ENCODE measurements around the gene GAB1.

Gene GAB1

DNA sequence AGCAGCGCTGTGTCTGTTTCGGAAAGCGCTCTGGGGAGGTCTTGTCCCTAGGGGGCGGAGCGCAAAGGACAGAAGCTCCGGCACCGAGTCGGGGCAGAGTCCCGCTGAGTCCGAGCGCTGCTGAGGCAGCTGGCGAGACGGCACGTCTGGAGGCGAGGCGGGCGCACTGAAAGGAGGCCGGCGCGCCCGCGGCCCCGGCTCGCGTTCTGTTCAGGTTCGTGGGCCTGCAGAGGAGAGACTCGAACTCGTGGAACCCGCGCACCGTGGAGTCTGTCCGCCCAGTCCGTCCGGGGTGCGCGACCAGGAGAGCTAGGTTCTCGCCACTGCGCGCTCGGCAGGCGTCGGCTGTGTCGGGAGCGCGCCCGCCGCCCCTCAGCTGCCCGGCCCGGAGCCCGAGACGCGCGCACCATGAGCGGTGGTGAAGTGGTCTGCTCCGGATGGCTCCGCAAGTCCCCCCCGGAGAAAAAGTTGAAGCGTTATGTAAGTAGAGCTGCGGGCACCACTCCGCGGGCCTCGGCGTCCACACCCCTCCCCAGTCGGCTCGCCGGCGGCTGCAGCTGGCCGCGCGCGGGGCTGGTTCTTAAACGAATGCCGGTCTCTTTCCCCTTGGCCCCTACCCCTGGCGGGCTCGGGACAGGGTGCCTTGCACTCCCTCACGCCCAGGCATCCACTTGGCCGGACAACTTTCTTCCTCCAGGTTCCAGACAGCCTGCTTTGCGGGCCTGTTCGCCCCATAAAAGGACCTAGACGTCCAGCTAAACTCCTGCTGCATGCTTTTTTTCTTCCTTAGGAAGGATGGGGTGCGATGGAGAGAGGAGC, at the start of gene GAB1:
GAB1 (plus strand) TSS at position 96 of the 819 bp plus-strand sequence; CDS start at position 409, 313 bp downstream.
- DNase-seq: peak in 12 of 14 donors; percentile 45 to 91 (median 75)

DNA sequence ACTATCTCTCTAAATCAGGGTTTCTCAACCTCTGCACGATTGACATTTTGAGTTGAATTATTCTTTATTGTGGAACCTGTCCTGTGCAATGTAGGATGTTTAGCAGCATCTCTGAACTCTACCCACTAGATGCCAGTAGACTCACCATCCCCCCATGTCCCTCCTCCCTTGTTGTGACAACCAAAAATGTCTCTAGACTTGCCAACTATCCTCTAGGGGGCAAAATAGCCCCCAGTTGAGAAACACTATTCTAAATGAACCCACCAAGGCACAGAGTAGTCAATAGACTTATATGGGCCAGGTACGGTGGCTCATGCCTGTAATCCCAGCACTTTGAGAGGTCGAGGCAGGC, 49.1 kb upstream of the GAB1 start:
- no peak for DNase-seq

DNA sequence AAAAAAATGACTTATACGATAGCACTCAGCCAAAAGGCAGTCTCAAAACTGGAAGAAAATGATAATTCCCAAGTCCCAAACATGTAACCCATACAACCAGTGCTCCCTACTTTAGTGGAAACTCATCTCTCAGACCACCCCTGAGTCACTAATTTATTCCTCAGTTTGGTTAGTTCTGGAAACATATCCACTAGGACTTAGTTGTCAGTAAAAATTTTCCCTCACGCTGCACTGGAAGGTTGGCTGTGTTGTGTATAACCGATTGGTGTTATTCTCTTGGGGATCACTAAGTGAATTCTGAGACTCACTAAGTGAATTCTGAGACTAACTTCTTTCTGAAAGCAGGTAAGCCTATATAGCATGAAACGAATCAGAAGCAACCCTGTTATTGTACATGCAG, 48.5 kb upstream of the GAB1 start:
- no peak for DNase-seq

DNA sequence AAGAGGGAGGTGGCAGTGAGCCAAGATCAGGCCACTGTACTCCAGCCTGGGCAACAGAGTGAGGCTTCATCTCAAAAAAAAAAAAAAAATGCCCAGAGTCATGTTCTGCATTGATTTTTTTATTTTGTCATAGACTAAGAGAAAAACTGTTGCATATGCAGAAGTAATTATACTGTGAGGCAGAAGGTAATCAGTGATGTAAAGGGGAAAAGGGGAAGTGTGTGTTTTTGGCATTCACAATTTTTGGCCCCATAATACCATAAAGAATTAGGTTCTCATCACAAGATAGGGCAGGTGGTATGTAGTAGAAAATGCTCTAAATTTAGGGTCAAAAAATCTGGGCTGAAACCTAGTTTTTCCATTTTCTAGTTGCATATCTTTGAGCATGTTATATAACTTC, 47.3 kb upstream of the GAB1 start:
- no peak for DNase-seq

DNA sequence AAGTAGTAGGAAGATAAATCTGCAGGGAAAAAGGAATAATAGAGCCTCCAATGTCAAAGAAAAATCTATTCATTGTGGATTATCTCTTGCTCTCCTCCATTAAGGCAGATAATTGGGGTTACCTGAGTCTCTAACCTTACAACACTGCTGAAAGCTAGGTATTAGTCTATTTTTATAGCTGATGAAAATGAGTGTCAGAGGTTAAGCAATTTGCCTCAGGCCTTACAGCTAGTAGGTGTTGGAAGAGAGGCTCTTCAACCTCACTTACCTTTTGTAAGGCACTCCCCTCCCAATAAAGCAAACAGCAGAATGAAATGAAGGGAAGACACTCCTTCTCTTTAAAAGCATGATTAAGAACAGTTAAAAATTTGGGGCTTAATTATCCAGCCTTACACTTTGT, 45.4 kb upstream of the GAB1 start:
- no peak for DNase-seq

DNA sequence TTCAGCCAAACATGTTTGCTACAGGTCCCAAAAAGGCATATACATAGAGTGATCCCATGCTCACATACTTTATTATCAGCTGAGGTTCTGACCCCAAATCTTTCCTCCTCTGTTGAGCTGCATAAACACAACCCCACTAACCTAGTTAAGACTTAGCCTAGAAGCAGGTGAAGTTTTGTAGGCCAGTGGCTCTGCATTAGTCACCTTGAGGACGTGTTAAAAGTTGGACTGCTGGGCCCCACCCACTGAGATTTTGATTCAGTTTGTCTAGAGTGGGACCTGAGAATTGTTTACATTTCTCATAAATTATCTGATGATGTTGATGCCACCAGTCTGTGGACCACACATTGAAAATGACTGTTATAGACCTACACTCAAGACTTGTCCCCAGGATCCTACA, 43.8 kb upstream of the GAB1 start:
- DNase-seq: no peak

DNA sequence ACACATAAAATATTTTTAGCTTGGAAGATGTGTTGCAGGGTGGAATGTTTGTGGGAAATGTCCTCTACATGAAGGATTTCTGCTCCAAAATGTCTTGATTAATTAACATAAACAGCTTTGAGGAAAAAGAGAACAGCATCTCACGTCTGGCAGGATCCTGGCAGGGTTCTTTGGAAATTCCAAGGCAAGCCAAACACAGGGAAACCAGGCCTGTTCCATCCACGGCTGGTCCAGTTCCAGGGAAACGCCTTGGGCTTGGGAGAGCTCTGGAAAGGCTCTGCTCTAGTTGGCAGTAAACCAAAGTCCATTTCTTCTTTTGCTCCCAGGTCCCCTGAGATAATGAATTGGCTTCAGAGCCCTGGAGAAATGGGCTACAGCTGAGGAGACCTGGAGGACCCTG, 42.4 kb upstream of the GAB1 start:
- peak in 7 of 14 donors; percentile 2 to 66 (median 9) for DNase-seq

DNA sequence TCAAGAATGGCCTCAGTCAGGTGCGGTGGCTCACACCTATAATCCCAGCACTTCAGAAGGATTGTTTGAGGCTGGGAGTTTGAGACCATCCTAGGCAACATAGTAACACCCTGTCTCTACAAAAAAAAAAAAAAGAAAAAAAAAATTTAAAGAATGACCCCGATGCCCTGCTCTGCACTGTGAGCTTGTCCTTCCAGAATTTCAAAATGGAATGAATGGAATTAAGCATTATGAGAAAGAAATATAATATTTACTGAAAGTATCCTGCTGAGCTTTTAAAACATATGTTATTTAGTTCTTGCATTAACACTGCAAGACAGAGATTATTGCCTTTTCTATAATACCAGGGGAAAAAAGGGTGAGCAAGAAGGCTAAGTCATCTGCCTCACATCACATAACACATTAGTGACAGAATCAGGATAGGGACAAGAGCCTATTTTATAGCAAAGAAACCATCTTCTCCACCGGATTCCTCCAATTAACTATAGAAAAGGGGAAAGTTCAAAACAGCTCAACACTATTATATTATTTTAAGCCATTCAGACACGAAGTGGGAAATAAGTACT, 41.9 kb upstream of the GAB1 start:
- no peak for DNase-seq

DNA sequence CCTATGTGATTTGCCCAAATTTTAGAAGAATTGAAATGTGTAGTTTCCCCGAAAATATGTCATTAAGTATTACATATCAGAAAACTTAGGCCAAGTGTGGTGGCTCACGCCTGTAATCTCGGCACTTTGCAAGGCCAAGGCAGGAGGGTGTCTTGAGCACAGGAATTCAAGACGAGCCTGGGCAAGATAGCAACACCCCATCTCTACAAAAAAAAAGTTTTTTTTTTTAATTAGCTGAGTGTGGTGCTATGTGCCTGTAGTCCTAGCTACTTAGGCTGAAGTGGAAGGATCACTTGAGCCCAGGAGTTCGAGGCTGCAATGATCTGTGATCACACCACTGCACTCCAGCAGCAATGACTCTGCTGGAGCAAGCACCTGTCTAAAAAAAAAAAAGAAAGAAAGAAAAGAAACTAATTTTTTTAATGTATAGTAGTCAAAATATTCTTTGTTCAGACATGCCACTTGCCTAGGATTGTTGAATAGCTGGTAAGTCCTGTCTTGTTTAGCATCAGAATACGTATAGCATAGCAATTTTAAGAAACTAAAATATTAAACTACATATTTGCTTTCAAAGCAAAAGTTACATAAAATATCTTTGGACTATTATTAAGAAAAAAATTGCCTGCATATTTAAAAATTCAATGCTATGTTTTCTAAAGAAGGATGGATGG, 40.1 kb upstream of the GAB1 start:
- no peak for DNase-seq

DNA sequence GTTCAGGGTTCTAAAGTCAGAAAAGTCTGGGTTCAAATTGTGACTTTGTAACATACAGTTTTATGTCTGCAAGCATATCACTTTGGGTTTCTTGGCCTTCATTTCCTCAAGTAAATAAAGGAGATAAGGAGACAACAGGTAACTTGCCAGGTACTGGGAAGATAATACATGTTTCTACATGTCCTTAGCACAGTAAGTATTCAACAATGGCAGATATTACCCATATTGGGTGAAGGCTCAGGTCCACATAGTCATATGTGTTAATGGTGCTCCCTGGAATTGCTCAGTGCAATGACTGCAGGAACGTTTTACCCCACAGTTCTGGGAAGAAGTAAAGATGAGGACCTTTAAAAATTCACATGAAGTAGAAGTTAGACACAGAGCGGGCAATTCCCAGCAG, 35.8 kb upstream of the GAB1 start:
- no peak for DNase-seq

DNA sequence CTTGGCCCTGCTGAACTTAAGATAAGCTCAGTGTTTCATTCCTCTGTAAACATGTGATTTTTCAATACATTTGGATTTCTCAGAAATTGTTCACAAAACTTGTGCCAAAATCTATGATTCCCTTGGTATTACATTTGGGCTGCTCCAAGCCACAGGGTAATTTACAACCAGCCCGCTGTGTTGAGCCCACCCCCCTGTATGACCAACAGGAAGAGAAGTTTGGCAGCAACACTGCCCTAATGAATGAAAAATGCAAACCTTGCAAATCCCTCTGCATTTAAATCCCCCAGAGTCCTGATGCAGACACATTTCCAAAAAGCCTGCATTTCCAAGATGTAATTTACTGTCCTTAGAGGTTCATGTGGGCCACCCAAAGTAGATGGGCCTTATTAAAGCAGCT, 34.1 kb upstream of the GAB1 start:
- DNase-seq: no peak

DNA sequence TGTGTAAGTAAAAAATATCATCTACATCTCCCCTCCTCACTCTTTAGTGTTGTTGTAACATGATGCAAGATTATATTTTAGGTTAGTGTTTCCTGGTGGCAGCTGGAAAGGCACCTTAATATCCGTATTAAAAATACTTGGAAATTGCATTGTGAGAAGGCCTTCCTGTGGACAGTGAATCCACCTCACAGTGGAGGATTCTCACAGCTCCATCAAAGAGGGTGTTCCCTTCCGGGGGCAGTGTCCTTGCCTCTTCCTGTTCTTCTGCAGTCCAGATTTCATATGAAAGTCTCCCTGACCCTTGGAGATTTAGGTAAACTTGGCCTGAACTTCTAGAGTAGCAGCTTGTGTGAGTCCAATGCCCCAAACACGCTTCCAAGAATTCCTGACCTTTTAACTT, 29.9 kb upstream of the GAB1 start:
- no peak for DNase-seq

DNA sequence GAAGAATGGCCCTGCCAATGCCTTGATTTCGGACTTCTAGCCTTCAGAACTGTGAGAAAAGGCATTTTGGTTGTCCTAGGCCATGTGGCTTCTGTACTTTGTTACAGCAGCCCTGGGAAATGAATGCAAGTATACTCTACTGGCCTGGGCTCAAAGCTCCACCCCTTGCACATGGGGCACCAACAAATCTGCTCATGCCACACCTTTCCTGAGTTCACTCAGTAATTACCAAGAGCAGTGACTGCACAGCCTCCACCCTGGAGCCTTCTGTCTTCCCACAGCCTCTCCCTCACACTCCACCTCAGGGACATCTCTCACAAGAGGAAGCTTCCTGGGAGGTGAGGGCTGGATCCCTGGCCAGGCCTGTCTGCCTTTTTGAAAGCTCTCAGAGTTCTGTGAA, 29.1 kb upstream of the GAB1 start:
- DNase-seq: no peak

DNA sequence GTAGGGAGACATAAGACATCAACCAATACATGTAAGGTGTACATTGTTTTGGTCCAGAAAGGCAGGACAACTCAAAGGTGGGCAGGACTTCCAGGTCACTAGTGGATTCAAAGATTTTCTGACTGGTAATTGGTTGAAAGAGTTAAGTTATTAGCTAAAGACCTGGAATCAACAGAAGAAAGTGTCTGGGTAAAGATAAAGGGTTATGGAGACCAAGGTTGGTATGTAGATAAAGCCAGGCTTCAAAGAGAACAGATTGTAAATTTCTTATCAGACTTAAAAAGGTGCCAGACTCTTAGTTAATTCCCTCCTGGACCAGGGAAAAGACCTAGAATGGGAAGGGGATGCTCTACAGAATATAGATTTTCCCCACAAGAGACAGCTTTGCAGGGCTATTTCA, 28.3 kb upstream of the GAB1 start:
- DNase-seq: no peak

DNA sequence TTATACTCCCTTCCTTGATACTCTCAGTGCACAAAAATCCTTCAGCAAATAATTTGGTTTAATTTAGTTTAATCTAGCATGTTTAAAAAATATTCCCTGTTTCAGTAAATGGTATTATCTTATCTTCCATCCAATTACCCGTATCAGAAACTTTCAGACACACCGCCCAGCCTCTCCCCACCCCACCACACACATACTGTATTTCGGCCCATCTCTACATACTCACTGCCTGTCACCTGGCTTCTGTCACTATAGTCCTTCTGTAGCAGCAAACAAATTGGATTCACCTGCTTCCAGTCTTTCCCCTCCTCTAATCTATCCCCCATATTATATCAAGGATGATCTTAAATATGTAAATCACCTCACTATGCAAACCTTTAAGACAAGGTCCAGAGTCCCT, 24.8 kb upstream of the GAB1 start:
- no peak for DNase-seq

DNA sequence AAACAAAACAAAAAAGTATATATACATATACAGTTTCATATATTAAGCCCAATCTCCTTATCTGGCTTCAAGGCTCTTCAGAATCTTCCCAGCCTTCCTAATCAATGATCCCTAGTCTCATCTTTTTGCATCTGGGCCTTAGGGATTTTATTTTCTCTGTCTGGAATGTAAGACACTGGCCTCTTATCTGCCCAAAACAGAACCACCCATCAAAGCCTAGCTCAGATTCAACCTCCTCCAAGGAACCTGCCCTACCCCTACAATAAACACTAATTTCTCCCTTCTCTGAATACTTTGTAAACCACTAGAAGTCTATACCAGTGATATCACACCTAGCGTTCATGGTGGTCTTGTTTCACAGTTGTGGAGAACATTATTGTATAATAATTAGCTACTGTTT, 23.2 kb upstream of the GAB1 start:
- no peak for DNase-seq

DNA sequence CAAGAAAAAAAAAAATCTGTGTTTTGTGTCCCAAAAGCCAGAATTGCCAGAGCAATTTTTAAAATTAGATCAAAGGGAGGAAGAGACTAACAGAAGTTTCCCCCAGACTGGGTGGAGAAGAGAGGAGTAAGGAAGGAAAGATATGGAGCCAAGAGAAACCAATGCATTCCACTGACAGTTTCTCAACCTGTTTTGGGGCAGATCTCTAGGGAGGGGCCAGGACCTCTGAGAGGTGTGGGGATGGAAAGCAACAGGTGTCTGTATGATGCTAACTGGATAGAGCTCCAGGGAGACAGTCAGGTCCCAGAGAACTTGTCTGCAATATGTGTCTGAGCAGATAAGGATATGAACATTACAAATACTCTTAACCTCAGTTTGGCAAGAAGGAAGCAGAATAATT, 22.7 kb upstream of the GAB1 start:
- no peak for DNase-seq

DNA sequence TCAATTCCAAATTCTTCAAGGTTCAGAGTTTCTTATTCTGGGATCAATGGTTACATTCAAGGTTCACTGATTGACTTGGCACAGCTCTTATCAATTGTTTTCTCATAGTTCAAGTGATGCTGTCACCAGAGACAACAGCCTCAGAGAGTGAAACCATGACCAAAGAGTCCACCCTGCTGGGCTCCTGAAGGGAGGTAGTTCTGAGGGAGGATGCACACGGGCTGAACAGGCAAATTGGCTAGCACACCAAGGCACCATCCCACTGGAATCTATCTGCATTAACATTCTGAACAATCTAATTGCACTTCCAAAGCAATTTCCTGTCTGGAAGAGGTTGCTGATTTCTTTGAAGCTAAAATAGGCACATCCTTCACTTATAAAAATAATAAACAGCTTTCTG, 16.6 kb upstream of the GAB1 start:
- DNase-seq: no peak

DNA sequence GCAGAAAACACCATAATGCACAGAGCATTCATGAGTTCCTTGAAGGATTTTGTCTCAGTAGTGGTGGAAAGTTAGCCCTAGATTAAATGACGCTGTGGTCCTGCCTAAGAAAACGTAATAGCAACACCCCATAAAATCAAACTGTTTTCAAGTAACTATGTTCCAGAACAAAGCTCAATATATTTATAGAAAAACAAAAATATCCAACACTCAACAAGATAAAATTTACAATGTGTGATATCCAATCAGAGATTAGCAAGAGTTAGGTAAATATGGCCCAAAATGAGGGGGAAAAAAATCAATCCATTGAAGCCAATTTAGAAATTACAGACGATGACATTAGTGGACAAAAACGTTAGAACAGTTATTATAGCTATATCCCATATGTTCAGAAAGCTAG, 9.9 kb upstream of the GAB1 start:
- no peak for DNase-seq

DNA sequence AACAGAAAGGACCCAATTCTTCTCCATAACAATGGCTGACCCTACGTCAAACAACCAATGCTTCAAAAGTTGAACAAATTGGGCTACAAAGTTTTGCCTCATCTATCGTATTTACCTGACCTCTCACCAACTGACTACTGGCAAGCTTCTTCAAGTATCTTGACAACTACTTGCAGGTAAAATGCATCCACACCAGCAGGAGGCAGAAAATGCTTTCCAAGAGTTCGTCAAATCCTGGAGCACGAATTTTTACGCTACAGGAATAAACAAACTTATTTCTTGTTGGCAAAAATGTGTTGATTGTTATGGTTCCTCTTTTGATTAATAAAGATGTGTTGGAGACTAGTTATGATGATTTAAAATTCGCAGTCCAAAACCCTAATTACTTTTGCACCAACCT, 6.7 kb upstream of the GAB1 start:
- DNase-seq: no peak

DNA sequence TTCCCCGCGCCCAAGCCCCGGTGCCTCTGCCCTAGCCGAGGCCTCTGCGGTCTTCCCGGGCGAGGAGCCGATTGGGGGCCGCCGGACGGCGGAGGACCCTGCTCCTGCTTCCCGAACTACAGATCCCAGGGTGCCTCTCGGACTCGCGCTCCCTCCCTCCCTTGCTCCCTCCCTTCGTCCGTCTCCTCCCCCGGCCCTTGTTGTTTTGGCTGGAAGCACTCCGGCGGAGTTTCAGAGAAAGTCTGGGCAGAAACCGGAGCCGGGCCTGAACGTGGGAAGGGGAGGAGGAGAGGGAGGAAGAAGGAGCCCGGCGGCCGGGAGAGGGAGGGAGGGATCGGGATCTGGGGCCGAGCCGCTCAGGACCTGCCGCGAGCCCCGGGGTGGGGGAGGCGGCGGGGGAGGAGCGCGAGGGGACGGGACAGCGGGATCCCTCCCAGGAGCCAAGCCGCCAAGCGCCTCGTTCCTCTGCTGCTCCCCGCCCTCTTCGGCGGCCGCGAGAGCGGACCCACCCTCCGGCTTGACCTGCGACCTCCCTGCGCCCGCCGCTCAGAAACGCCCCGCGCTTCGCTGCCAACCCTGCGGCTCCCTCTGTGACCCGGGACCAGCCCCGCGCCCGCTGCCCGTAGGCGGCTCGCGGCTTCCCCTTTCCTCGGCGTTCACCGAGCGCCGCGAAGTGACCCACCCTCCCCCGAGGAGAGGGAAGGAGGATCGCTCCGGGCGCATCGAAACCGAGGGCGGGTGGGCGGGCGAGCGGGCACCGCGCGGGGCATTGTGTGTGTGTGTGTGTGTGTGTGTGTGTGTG, 496 bp upstream of the GAB1 start:
- DNase-seq: peak; percentile 64 to 99 (median 93)

DNA sequence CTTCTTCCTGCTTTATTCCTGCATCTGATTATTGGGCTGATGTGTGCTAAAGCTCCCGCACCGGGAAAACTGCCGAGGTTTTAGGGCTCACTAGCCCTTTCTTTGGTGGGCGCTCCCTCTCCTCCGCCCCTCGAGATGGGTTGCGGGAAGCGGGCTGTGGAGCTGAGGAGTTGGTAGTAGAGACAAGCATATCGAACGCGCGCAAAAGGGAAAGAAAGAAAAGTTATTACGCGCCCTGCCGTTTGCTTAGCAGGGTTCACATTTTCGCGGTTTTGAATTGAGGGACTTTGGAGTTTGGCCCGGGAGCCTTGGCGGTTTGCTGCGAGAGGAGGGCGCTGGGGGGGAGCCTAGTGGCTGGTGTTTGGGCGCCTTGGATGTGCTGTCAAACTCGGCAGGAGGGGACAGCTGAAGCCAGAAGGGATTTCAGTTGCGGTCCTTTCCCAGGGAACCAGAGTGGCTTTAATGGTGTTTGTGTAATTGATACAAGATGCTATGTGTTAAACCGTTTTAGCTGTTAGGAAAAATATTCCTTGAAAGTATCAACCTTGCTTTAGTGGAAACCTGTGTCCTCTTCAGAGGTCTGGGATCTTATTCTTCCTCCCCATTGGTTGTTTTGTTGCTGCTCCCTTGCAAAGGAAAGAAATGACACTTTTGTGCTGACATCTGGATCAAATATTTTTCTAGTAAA, 1.1 kb downstream of the GAB1 start:
- DNase-seq: peak in 12 of 14 donors; percentile 21 to 67 (median 58)

DNA sequence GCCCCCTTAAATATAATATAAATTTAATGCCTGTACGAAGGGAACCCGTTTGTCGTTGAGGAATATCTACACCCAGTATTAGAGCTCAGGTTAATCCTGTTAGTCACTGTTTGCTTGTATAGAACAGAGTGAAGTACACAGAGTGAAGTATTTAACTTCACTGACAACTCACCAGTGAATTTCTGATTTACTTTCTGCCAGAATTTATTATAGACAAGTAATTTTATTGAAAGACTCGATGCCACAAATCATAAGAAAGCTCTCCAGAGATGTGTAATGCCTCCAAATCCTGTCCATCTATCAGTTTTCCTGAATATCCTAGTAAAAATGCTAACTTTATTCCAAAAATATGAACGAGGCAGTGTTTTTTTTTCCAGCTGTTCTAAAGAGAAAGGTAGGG, 1.6 kb downstream of the GAB1 start:
- DNase-seq: no peak

Measured in C1 segment of cervical spinal cord (tissue), 14 donors.